PC-9 (cell line): ENCODE data around the gene GPR108. TPM values are rescaled to one million over a fixed set of nuclear protein-coding genes. Genes with fewer than 3 reads are reported as not detected.

Source experiments
- BruUV-seq: library from RNA; stranded (reverse); fragments of 400-500 nt; replicated peaks from 2 replicates; lab custom pipeline; 2021; lab: Mats Ljungman, UMichigan
- CTCF ChIA-PET: fragments of 300-600 bp; sonication (Branson Sonifier 250); formaldehyde crosslinking; loops from one replicate; lab custom pipeline; 2022; ENCODE audit warnings: antibody characterized with exemption; lab: Charles Lee
- POLR2A ChIA-PET: fragments of 300-600 bp; sonication (Branson Sonifier 250); formaldehyde crosslinking; loops from one replicate; lab custom pipeline; 2022; ENCODE audit warnings: antibody characterized with exemption; ENCODE audit not compliant: unreplicated experiment; lab: Charles Lee
- DNase-seq, 2 experiments: peaks; one replicate each; pipeline versions ENCODE4 v3.0.0 to v3.0.0-alpha.2; 2015 to 2022; ENCODE audit warnings: mixed read lengths in 1 of 2
- H2AFZ ChIP-seq: fragments of 200-600 bp; sonication (generic); 2 replicates; pipeline ENCODE4 v1.8.1; 2017; ENCODE audit warnings: antibody characterized with exemption
- H3F3A ChIP-seq: fragments of 200-600 bp; sonication (generic); 2 replicates; pipeline ENCODE4 v1.8.1; 2017; ENCODE audit warnings: antibody characterized with exemption, mild to moderate bottlenecking, low read depth; ENCODE audit not compliant: insufficient read depth
- H3K27ac ChIP-seq: fragments of 200-600 bp; sonication (generic); 2 replicates; pipeline ENCODE4 v1.6.1; 2016; ENCODE audit warnings: mixed run types
- H3K27me3 ChIP-seq: fragments of 200-600 bp; sonication (generic); 2 replicates; pipeline ENCODE4 v1.6.1; 2016; ENCODE audit warnings: low read depth, mixed run types; ENCODE audit not compliant: insufficient read depth
- H3K36me3 ChIP-seq: fragments of 200-600 bp; sonication (generic); 2 replicates; pipeline ENCODE4 v1.6.1; 2016; ENCODE audit warnings: low read depth, mixed run types
- H3K4me1 ChIP-seq: fragments of 200-600 bp; sonication (generic); replicated peaks from 2 replicates; pipeline ENCODE4 v1.6.1; 2016; ENCODE audit warnings: mixed run types; ENCODE audit not compliant: insufficient read depth
- H3K4me2 ChIP-seq: fragments of 200-600 bp; sonication (generic); 2 replicates; pipeline ENCODE4 v1.6.1; 2017; ENCODE audit warnings: mixed run types
- H3K4me3 ChIP-seq: fragments of 200-600 bp; sonication (generic); 2 replicates; pipeline ENCODE4 v1.6.1; 2016; ENCODE audit warnings: mixed run types
- H3K79me2 ChIP-seq: fragments of 200-600 bp; sonication (generic); 2 replicates; pipeline ENCODE4 v1.6.1; 2017; ENCODE audit warnings: low read depth, mixed run types
- H3K9me2 ChIP-seq: fragments of 200-600 bp; sonication (generic); 2 replicates; pipeline ENCODE4 v1.8.1; 2017; ENCODE audit warnings: mild to moderate bottlenecking; ENCODE audit not compliant: insufficient read depth
- H3K9me3 ChIP-seq: fragments of 200-600 bp; sonication (generic); 2 replicates; pipeline ENCODE4 v1.8.1; 2016; ENCODE audit warnings: low read depth; ENCODE audit not compliant: insufficient read depth
- H4K20me1 ChIP-seq: fragments of 200-600 bp; sonication (generic); 2 replicates; pipeline ENCODE4 v1.8.1; 2017; ENCODE audit not compliant: insufficient read depth
- EZH2 ChIP-seq: fragments of 200-600 bp; sonication (generic); IDR thresholded peaks from 2 replicates; pipeline ENCODE4 v1.8.0; 2017; ENCODE audit warnings: antibody characterized with exemption, low read depth
- intact Hi-C: fragments of 100-400 bp; cut with micrococcal nuclease; formaldehyde crosslinking; loops from one replicate; pipeline ENCODE4 v1.10.0; 2022; ENCODE audit not compliant: unreplicated experiment
- total RNA-seq: library from RNA; stranded (reverse); gene quantifications from 2 replicates; pipeline ENCODE4 v1.2.3, GENCODE V29; 2021
- TF ChIP-seq, protein P1 (sequence below): fragments of 200-600 bp; sonication (generic); conservative IDR thresholded peaks from 2 replicates; pipeline ENCODE4 v1.6.1; 2017; ENCODE audit warnings: mixed run types, antibody characterized with exemption, mild to moderate bottlenecking, moderate library complexity

The GPR108 gene
- total RNA-seq, 1 experiment from 2014 or later, result 66.8 TPM

DNA sequence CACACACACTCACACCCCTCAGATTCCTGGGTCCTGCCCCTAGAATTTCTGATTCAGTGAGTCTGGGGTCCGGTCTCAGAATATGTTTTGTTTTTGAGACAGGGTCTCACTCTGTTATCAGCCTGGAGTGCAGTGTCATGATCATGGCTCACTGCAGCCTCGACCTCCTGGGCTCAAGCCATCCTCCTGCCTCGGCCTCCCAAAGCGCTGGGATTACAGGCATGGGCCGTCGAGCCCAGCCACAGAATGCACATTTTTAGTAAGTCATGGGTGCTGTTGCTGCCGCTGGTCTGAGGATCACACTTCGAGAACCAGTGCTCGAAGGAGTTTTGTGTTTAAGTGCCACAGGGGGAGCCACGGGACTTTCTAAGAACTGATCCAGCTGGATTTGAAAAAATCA lies 45.4 kb downstream of the GPR108 start:
- no peaks in the 10 kb centered on the region for H3K9me3 ChIP-seq
- H4K20me1 ChIP-seq, result no peaks in the 10 kb centered on the region
- no peaks in the 10 kb centered on the region for H3K4me1 ChIP-seq
- no peak overlapping the region for H2AFZ ChIP-seq
- DNase-seq, result no peak
- ChIA-PET CTCF (no interaction called here), POLR2A (no interaction called here)
- no peaks in the 10 kb centered on the region; the same call in 1 of the 2 replicates for H3F3A ChIP-seq
- no peak overlapping the region for H3K4me2 ChIP-seq
- intact Hi-C loops, result no loop called here
- H3K79me2 ChIP-seq, result no peaks in the 10 kb centered on the region
- BruUV-seq, result no TSS peak
- TF ChIP-seq EZH2, result no peak
- TF ChIP-seq, protein P1, sequence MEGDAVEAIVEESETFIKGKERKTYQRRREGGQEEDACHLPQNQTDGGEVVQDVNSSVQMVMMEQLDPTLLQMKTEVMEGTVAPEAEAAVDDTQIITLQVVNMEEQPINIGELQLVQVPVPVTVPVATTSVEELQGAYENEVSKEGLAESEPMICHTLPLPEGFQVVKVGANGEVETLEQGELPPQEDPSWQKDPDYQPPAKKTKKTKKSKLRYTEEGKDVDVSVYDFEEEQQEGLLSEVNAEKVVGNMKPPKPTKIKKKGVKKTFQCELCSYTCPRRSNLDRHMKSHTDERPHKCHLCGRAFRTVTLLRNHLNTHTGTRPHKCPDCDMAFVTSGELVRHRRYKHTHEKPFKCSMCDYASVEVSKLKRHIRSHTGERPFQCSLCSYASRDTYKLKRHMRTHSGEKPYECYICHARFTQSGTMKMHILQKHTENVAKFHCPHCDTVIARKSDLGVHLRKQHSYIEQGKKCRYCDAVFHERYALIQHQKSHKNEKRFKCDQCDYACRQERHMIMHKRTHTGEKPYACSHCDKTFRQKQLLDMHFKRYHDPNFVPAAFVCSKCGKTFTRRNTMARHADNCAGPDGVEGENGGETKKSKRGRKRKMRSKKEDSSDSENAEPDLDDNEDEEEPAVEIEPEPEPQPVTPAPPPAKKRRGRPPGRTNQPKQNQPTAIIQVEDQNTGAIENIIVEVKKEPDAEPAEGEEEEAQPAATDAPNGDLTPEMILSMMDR, result no peak
- no peaks in the 10 kb centered on the region for H3K36me3 ChIP-seq
- H3K4me3 ChIP-seq, result no peak overlapping the region
- no peaks in the 10 kb centered on the region for H3K27me3 ChIP-seq
- H3K27ac ChIP-seq, result no peak overlapping the region
- H3K9me2 ChIP-seq, result no peaks in the 10 kb centered on the region

DNA sequence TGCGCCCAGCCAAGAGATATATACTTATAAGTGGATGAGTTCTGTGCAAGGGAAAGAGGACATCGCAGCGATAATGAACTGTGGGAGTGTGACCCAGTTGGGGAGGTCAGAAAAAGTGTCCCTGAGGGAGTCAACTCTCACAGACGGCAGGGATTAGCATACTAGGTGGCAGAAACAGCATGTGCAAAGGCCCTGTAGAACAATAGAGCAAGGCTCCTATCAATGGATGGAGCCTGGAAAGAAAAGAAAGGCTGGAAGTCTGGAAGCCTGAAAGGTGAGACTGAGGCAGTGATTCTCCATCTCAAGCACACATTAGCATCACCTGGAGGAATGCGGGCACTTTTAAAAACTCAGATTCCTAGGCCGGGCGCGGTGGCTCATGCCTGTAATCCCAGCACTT lies 46.0 kb downstream of the GPR108 start:
- H2AFZ ChIP-seq, result no peak overlapping the region
- ChIA-PET CTCF (no interaction called here), POLR2A (no interaction called here)
- TF ChIP-seq, protein P1, result no peak
- TF ChIP-seq EZH2, result no peak
- H3K9me3 ChIP-seq, result no peaks in the 10 kb centered on the region
- no peaks in the 10 kb centered on the region for H3K9me2 ChIP-seq
- no peak overlapping the region for H3K4me3 ChIP-seq
- no peaks in the 10 kb centered on the region; the same call in 1 of the 2 replicates for H3F3A ChIP-seq
- no peak overlapping the region for H3K27ac ChIP-seq
- no peak overlapping the region for H3K4me2 ChIP-seq
- no peaks in the 10 kb centered on the region for H4K20me1 ChIP-seq
- H3K79me2 ChIP-seq, result no peaks in the 10 kb centered on the region
- no TSS peak for BruUV-seq
- H3K27me3 ChIP-seq, result no peaks in the 10 kb centered on the region
- H3K36me3 ChIP-seq, result no peaks in the 10 kb centered on the region
- no peak for DNase-seq
- no peaks in the 10 kb centered on the region for H3K4me1 ChIP-seq
- intact Hi-C loops, result no loop called here

- no peak overlapping the region for H3K4me2 ChIP-seq
- H2AFZ ChIP-seq, result no peak overlapping the region
- no peaks in the 10 kb centered on the region for H3K9me2 ChIP-seq
- CTCF ChIA-PET, result no interaction called here
- no peak overlapping the region for H3K27ac ChIP-seq
- intact Hi-C loops, result no loop called here
- H3K36me3 ChIP-seq, result no peaks in the 10 kb centered on the region
- BruUV-seq, result no TSS peak
- H3F3A ChIP-seq, result no peaks in the 10 kb centered on the region; the same call in 1 of the 2 replicates
- no peaks in the 10 kb centered on the region for H3K9me3 ChIP-seq
- no peak for DNase-seq
- TF ChIP-seq, protein P1, result no peak
- TF ChIP-seq EZH2, result no peak
- no peak overlapping the region for H3K4me3 ChIP-seq
- no peaks in the 10 kb centered on the region for H3K79me2 ChIP-seq
- H3K4me1 ChIP-seq, result no peaks in the 10 kb centered on the region
- POLR2A ChIA-PET, result interaction anchor here (0.6 kb wide), 1 partner anchor 30 kb away, joined by 15 read pairs; no protein-coding TSS in a partner anchor
- no peaks in the 10 kb centered on the region for H4K20me1 ChIP-seq
- H3K27me3 ChIP-seq, result no peaks in the 10 kb centered on the region
These were observed 47.1 kb downstream of the GPR108 start for GRCh38 chr19:6690160-6690885.
